Heart left ventricle (tissue), 16 donors: ENCODE data around the gene AHSA1. TPM values are rescaled to one million over a fixed set of nuclear protein-coding genes. Genes with fewer than 3 reads are reported as not detected.

Source experiments
- ATAC-seq, 4 donors: fragments of 200-7000 bp; cut with Tn5 transposase; one replicate each; pipeline ENCODE4 v1.9.1; 2020 to 2022; ENCODE audit warnings: moderate library complexity in 4 of 4, mild to moderate bottlenecking in 3 of 4, moderate number of reproducible peaks in 1 of 4
- DNase-seq, 5 donors: peaks; one replicate each; pipeline ENCODE4 v3.0.0-alpha.2; 2020
- H3K27ac ChIP-seq, 12 donors: fragments of 200-600 bp; sonication (generic) in 4 of 12; one replicate each; pipeline versions ENCODE4 v1.5.0 to v1.8.0; 2016 to 2022; ENCODE audit warnings: mild to moderate bottlenecking in 2 of 12
- H3K27me3 ChIP-seq, 9 donors: fragments of 200-600 bp; sonication (generic) in 2 of 9; one replicate each; pipeline versions ENCODE4 v1.5.1 to v1.8.0; 2016 to 2022; ENCODE audit warnings: mild to moderate bottlenecking in 3 of 9
- H3K36me3 ChIP-seq, 9 donors: fragments of 200-600 bp; sonication (generic) in 2 of 9; one replicate each; pipeline versions ENCODE4 v1.5.0 to v1.8.0; 2018 to 2022; ENCODE audit warnings: mild to moderate bottlenecking in 2 of 9
- H3K4me1 ChIP-seq, 12 donors: fragments of 200-600 bp; sonication (generic) in 4 of 12; one replicate each; pipeline versions ENCODE4 v1.5.0 to v1.8.0; 2016 to 2022; ENCODE audit warnings: mild to moderate bottlenecking in 3 of 12
- H3K4me3 ChIP-seq, 12 donors: fragments of 200-600 bp; sonication (generic) in 4 of 12; one replicate each; pipeline versions ENCODE4 v1.5.0 to v1.8.0; 2017 to 2022; ENCODE audit warnings: mild to moderate bottlenecking in 9 of 12, moderate library complexity in 4 of 12
- H3K9me3 ChIP-seq, 12 donors: fragments of 200-600 bp; sonication (generic) in 4 of 12; one replicate each; pipeline versions ENCODE4 v1.5.0 to v1.8.0; 2016 to 2022; ENCODE audit warnings: mild to moderate bottlenecking in 1 of 12
- CTCF ChIP-seq, 12 donors: fragments of 200-600 bp; sonication (generic) in 4 of 12; IDR thresholded peaks; one replicate each; pipeline versions ENCODE4 v1.5.0 to v1.8.0; 2018 to 2022; ENCODE audit warnings: antibody characterized with exemption in 12 of 12, mild to moderate bottlenecking in 5 of 12
- POLR2A ChIP-seq, 2 donors: fragments of 450-650 bp; IDR thresholded peaks; one replicate each; pipeline ENCODE4 v1.6.1; 2017; ENCODE audit warnings: antibody characterized with exemption in 2 of 2, mild to moderate bottlenecking in 2 of 2, moderate library complexity in 2 of 2
- WGBS, 4 donors: extraction: QIAGEN DNeasy Blood & Tissue Kit in 2 of 4; methylation state at CpG; one replicate each; pipeline versions ENCODE4 v1.1.5 to v1.1.7; 2013 to 2018; 5-methylcytosine and 5-hydroxymethylcytosine counted together
- intact Hi-C, 10 donors: fragments of 100-400 bp; cut with DNase I; formaldehyde crosslinking; loops; one replicate each; pipeline versions ENCODE4 v1.11.1 to v1.14.2; 2022
- polyA plus RNA-seq, 2 donors: library from polyadenylated mRNA; stranded (reverse); fragments of 200-250 nt; gene quantifications; one replicate each; pipeline ENCODE4 v1.2.3, GENCODE V29; 2013
- total RNA-seq, 9 donors: library from RNA; depleted of rRNA in 2 of 9; stranded (reverse); fragments of >200 nt in 2 of 9; fragmentation: NEBNext Ultra II Directional in 3 of 9; extraction: Animal tissue kit (Norgen Biotek cat#: 25700) in 3 of 9; gene quantifications; one replicate each; pipeline versions ENCODE4 v1.1.0 to v1.2.4, GENCODE V29; 2016 to 2023
- donor health status: ischemic (EF 13 %, LVEDD 7.1; RV severe dilation, severe dysfunction).
- donor health status: healthy with polysubstance abuse.
- donor health status: DM: no; HTN: yes; CAD: no.
- donor health status: DM: no; HTN: no; CAD: no.
- donor health status: ischemic (EF 25% LVEDD 6.9; RV normal size, moderate dysfunction).
- donor health status: ischemic (EF 25% LVEDD 5.7; RV mildly dilated, moderate dysfunction).
- donor health status: healthy.
- donor health status: DM: yes; HTN: yes; CAD: no.
- donor health status: ischemic (EF 35%, LVEDD 5.7; RV mildly dilated, moderate dysfunction).
- donor health status: nonischemic (EF 11% LVEDD 7.7; RV severe dilation, severe dysfunction).
- donor health status: DM: yes; HTN: yes; CAD: no.
- donor health status: PGD.
- donor health status: ischemic (EF 29% LVEDD 5.4; RV normal size, mild dysfunction).
- donor health status: nonischemic (EF 23%, LVEDD 6.1; RV moderate dilation, normal function).

AHSA1 gene
- total and polyA plus RNA-seq, 11 donors: 112 to 256 (median 152) TPM

GRCh38 chr14:77489041-77489440, 31.1 kb downstream of the AHSA1 start:
- intact Hi-C loops: no loop called here
- Histone ChIP-seq H3K27me3 (no peaks in the 10 kb centered on the region), H3K9me3 (no peaks in the 10 kb centered on the region), H3K27ac (no peak overlapping the region), H3K4me3 (no peak overlapping the region), H3K36me3 (no peaks in the 10 kb centered on the region), H3K4me1 (no peaks in the 10 kb centered on the region)
- ATAC-seq: no peak
- 87 to 90% (median 88%) methylated on average over 6 of the region's 6 CpGs for WGBS, 4 donors
- TF ChIP-seq POLR2A (IDR thresholded peaks at IDR 0.05): no peak
- no peak for TF ChIP-seq CTCF (IDR thresholded peaks at IDR 0.05)
- DNase-seq: no peak

- no peaks in the 10 kb centered on the region for H3K4me1 ChIP-seq
- no peaks in the 10 kb centered on the region for H3K9me3 ChIP-seq
- intact Hi-C loops: no loop called here
- ATAC-seq: no peak
- no peak for DNase-seq
- H3K27me3 ChIP-seq: no peaks in the 10 kb centered on the region
- no peaks in the 10 kb centered on the region for H3K36me3 ChIP-seq
- TF ChIP-seq POLR2A (IDR thresholded peaks at IDR 0.05) (no peak), CTCF (IDR thresholded peaks at IDR 0.05) (no peak)
- 86 to 89% (median 87%) methylated on average over 8 of the region's 8 CpGs for WGBS, 4 donors
- no peak overlapping the region for H3K4me3 ChIP-seq
- H3K27ac ChIP-seq: no peak overlapping the region
Observed at GRCh38 chr14:77490347-77490986, 32.6 kb downstream of the AHSA1 start.

- ATAC-seq: no peak
Observed at GRCh38 chr14:77491056-77491455, 33.2 kb downstream of the AHSA1 start.

GRCh38 chr14:77495334-77495733, 37.4 kb downstream of the AHSA1 start:
- 39 to 57% (median 46%) methylated on average over 7 of the region's 7 CpGs for WGBS, 4 donors
- intact Hi-C loops: no loop called here
- H3K36me3 ChIP-seq: no peaks in the 10 kb centered on the region
- H3K9me3 ChIP-seq: no peaks in the 10 kb centered on the region
- ATAC-seq (no peak), DNase-seq (no peak)
- no peak overlapping the region for H3K27ac ChIP-seq
- H3K4me3 ChIP-seq: no peak overlapping the region
- H3K27me3 ChIP-seq: peaks cover 7 to 32% (median 21%) of the 10 kb centered on the region in 9 donors
- TF ChIP-seq CTCF (IDR thresholded peaks at IDR 0.05) (no peak), POLR2A (IDR thresholded peaks at IDR 0.05) (no peak)
- H3K4me1 ChIP-seq: peaks cover 5 to 18% (median 8%) of the 10 kb centered on the region in 12 donors

More at GRCh38 chr14:77491056-77491455, 33.2 kb downstream of the AHSA1 start:
- Histone ChIP-seq H3K9me3 (no peaks in the 10 kb centered on the region), H3K27ac (no peak overlapping the region), H3K27me3 (no peaks in the 10 kb centered on the region), H3K4me1 (no peaks in the 10 kb centered on the region), H3K4me3 (no peak overlapping the region), H3K36me3 (no peaks in the 10 kb centered on the region)
- intact Hi-C loops: no loop called here
- DNase-seq: no peak
- no peak for TF ChIP-seq POLR2A (IDR thresholded peaks at IDR 0.05)
- no peak for TF ChIP-seq CTCF (IDR thresholded peaks at IDR 0.05)
- 86 to 95% (median 93%) methylated on average over 5 of the region's 5 CpGs for WGBS, 4 donors
